ENCODE data around the gene KLRF1. TPM values are rescaled to one million over a fixed set of nuclear protein-coding genes. Genes with fewer than 3 reads are reported as not detected.
A peak's percentile ranks its signal among the peaks of the same experiment; 100 is the strongest.

KLRF1 gene
- total RNA-seq, 2 donors from 2014 or later = not detected

DNA sequence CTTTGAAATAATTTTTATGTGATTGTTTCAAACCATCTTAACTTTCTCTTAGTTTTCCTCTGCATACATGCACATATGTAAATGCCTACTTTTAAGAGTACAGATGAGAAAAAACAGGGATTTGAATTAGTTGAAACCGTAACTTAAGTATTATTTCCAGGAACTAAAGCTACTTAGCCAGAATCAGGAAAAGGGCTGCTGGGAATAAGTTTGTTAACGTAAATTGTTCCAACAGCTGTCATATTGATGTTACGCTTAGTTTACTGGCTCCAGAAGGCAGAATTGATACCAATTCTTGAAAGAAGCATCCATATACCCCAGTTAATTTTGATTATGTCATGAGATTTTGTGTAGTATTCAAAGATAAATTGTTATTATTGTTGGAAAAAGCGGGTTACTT is 17.9 kb upstream of the KLRF1 start:
- intact Hi-C loops (cut with DNase I) = no loop called here

GRCh38 chr12:9809866-9810265 is 17.4 kb upstream of the KLRF1 start:
- Histone ChIP-seq H3K4me1 (replicated peaks) (no peaks in the 10 kb centered on the region), H3K9me3 (no peaks in the 10 kb centered on the region), H3K27ac (no peak overlapping the region), H3K27me3 (replicated peaks; ENCODE audit: insufficient read depth) (no peaks in the 10 kb centered on the region), H3K4me3 (no peak overlapping the region), H3K36me3 (no peaks in the 10 kb centered on the region)
- no peak for DNase-seq (ENCODE audit: low spot score)
- no peak for TF ChIP-seq POLR2AphosphoS5 (IDR thresholded peaks at IDR 0.05)
- TF ChIP-seq CTCF (IDR thresholded peaks at IDR 0.05) = no peak
- TF ChIP-seq POLR2A (IDR thresholded peaks at IDR 0.05) = no peak
- intact Hi-C loops (cut with DNase I) = no loop called here

More for the DNA sequence above, 17.9 kb upstream of the KLRF1 start:
- Histone ChIP-seq H3K27me3 (replicated peaks; ENCODE audit: insufficient read depth) (no peaks in the 10 kb centered on the region), H3K36me3 (no peaks in the 10 kb centered on the region), H3K4me3 (no peak overlapping the region), H3K4me1 (replicated peaks) (no peaks in the 10 kb centered on the region), H3K27ac (no peak overlapping the region), H3K9me3 (no peaks in the 10 kb centered on the region)
- DNase-seq (ENCODE audit: low spot score) = no peak
- TF ChIP-seq POLR2A (IDR thresholded peaks at IDR 0.05) (no peak), CTCF (IDR thresholded peaks at IDR 0.05) (no peak), POLR2AphosphoS5 (IDR thresholded peaks at IDR 0.05) (no peak)
- 71% methylated on average over 4 of the region's 4 CpGs for WGBS

- Histone ChIP-seq H3K4me3 (no peak overlapping the region), H3K4me1 (replicated peaks) (no peaks in the 10 kb centered on the region), H3K27ac (no peak overlapping the region), H3K36me3 (no peaks in the 10 kb centered on the region), H3K27me3 (replicated peaks; ENCODE audit: insufficient read depth) (no peaks in the 10 kb centered on the region), H3K9me3 (no peaks in the 10 kb centered on the region)
- DNase-seq (ENCODE audit: low spot score) = no peak
- TF ChIP-seq POLR2A (IDR thresholded peaks at IDR 0.05) (no peak), POLR2AphosphoS5 (IDR thresholded peaks at IDR 0.05) (no peak), CTCF (IDR thresholded peaks at IDR 0.05) (no peak)
- intact Hi-C loops (cut with DNase I) = no loop called here
- WGBS = 63% methylated on average over 2 of the region's 2 CpGs
Measured at GRCh38 chr12:9810671-9811070, 16.6 kb upstream of the KLRF1 start.

DNA sequence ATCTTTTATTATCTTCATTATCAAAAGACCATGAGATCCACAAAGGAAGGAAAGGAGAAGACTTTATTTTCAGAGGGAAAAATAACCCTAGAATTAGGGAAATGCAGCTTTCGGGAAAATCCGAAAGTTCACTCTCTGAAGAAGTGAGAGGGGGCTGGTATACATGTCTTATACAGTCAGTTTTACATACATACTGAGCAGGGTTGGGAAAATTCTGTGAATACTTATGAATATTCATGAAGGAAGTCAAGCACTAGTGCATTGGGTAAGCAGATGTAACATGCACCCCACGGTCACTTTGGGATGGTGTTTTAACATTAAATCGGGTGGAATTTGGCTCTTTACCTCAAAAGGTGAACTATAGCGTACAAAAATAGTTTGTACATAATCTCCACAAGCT is 15.7 kb upstream of the KLRF1 start:
- TF ChIP-seq CTCF (IDR thresholded peaks at IDR 0.05) (no peak), POLR2AphosphoS5 (IDR thresholded peaks at IDR 0.05) (no peak), POLR2A (IDR thresholded peaks at IDR 0.05) (no peak)
- intact Hi-C loops (cut with DNase I) = no loop called here
- Histone ChIP-seq H3K9me3 (no peaks in the 10 kb centered on the region), H3K4me3 (no peak overlapping the region), H3K36me3 (no peaks in the 10 kb centered on the region), H3K27ac (no peak overlapping the region), H3K4me1 (replicated peaks) (no peaks in the 10 kb centered on the region), H3K27me3 (replicated peaks; ENCODE audit: insufficient read depth) (no peaks in the 10 kb centered on the region)
- DNase-seq (ENCODE audit: low spot score) = no peak
- WGBS = 90% methylated on average over 5 of the region's 5 CpGs

GRCh38 chr12:9813821-9814798 is 13.2 kb upstream of the KLRF1 start:
- intact Hi-C loops (cut with DNase I) = no loop called here
- H3K4me3 ChIP-seq = peak overlapping the region; percentile 5 to 11
- no peaks in the 10 kb centered on the region for H3K36me3 ChIP-seq
- H3K9me3 ChIP-seq = no peaks in the 10 kb centered on the region
- H3K4me1 ChIP-seq (replicated peaks) = no peaks in the 10 kb centered on the region
- H3K27ac ChIP-seq = no peak overlapping the region
- WGBS = 46% methylated on average over 28 of the region's 32 CpGs
- peak; percentile 60 for DNase-seq (ENCODE audit: low spot score)
- TF ChIP-seq POLR2AphosphoS5 (IDR thresholded peaks at IDR 0.05) (no peak), POLR2A (IDR thresholded peaks at IDR 0.05) (no peak), CTCF (IDR thresholded peaks at IDR 0.05) (peak; percentile 31 to 89 (median 66))
- no peaks in the 10 kb centered on the region for H3K27me3 ChIP-seq (replicated peaks; ENCODE audit: insufficient read depth)

All from prostate gland (tissue), 2 donors.